LNCaP clone FGC (cell line): ENCODE measurements around the gene PDZD4.

ENCODE experiments used
- DNase-seq: peaks from one replicate; pipeline ENCODE4 v3.0.0-alpha.2; 2011; ENCODE audit warnings: low read depth
- H3K4me3 ChIP-seq: 2 replicates; pipeline ENCODE4 v1.5.1; 2011; ENCODE audit warnings: mild to moderate bottlenecking, low read depth, low read length, control low read depth
- CTCF ChIP-seq: IDR thresholded peaks from 2 replicates; pipeline ENCODE4 v1.5.1; 2012; ENCODE audit warnings: mild to moderate bottlenecking; ENCODE audit not compliant: control insufficient read depth, insufficient read depth; ENCODE audit errors: extremely low read depth

The PDZD4 gene

GRCh38 chrX:153827903-153828302 is 2.4 kb downstream of the PDZD4 start:
- no peak for TF ChIP-seq CTCF
- H3K4me3 ChIP-seq, result no peak overlapping the region
- no peak for DNase-seq

- no peak overlapping the region for H3K4me3 ChIP-seq
- no peak for DNase-seq
- TF ChIP-seq CTCF, result no peak
These were observed 3.3 kb downstream of the PDZD4 start for GRCh38 chrX:153827016-153827415.

GRCh38 chrX:153825042-153825441 is 5.3 kb downstream of the PDZD4 start:
- no peak overlapping the region for H3K4me3 ChIP-seq
- DNase-seq, result no peak
- TF ChIP-seq CTCF, result no peak

GRCh38 chrX:153824348-153824747 is 6.0 kb downstream of the PDZD4 start:
- TF ChIP-seq CTCF, result no peak
- no peak for DNase-seq
- H3K4me3 ChIP-seq, result no peak overlapping the region

GRCh38 chrX:153821066-153821465 is 9.3 kb downstream of the PDZD4 start:
- H3K4me3 ChIP-seq, result no peak overlapping the region
- no peak for DNase-seq
- TF ChIP-seq CTCF, result no peak

- no peak for TF ChIP-seq CTCF
- H3K4me3 ChIP-seq, result no peak overlapping the region
- no peak for DNase-seq
These were observed 9.7 kb downstream of the PDZD4 start for GRCh38 chrX:153820601-153821000.

GRCh38 chrX:153819384-153820040 is 10.8 kb downstream of the PDZD4 start:
- 0 out of 2 replicates have a peak overlapping the region, but pooled peaks have one; percentile 15 for H3K4me3 ChIP-seq
- no peak for TF ChIP-seq CTCF
- no peak for DNase-seq
